ENCODE data around the gene AWAT2.
"Not testable (repeated sequence)": the region's sequence is repeated elsewhere in the genome, so short reads cannot be mapped to it uniquely, and the experiment has no call there.

The AWAT2 gene

GRCh38 chrX:70041993-70042392 is 7.7 kb downstream of the AWAT2 start:
- DNase-seq, result no peak

GRCh38 chrX:70039758-70040157 is 10.0 kb downstream of the AWAT2 start:
- no peak for DNase-seq

DNA sequence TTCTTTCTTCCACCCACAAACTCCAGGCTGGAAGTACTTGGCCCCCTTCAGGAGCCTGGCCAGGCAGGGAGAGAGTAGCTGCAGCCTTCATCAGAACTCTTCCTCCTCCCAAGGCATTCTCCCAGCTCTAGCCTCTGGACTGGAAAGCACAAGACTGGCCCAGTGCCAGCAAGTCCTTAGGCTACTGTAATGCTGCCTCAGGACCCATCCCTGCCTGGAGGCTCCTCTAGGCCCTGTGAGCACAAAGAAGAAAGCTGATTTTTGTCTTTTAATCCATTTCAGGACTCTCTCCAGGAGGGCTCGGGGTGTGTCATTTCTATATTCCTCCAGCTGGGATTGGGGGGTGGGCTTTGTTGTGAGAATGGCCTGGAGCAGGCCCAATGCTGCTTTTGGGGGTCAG is 10.8 kb downstream of the AWAT2 start:
- DNase-seq, result no peak

DNA sequence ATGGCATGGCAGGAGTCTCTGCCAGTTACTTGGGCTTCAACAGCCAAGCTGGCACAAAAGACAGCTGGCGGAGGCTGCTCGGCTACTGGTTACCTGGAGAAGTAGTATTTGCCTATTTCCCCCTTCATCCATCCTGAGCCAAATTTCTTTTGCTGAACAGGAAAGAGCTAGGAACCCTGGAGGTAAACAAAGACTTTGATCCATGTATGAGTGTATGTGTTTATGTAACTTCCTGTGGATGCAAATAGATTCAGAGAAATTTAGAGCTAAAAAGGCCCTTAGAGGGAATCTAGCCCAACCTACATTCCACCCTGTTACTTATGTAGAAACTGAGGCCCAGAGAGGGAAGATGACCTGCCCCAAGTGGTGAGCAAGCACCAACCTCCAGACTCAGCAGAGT is 11.2 kb downstream of the AWAT2 start:
- DNase-seq, result no peak

GRCh38 chrX:70034646-70035045 is 15.1 kb downstream of the AWAT2 start:
- no peak for DNase-seq

DNA sequence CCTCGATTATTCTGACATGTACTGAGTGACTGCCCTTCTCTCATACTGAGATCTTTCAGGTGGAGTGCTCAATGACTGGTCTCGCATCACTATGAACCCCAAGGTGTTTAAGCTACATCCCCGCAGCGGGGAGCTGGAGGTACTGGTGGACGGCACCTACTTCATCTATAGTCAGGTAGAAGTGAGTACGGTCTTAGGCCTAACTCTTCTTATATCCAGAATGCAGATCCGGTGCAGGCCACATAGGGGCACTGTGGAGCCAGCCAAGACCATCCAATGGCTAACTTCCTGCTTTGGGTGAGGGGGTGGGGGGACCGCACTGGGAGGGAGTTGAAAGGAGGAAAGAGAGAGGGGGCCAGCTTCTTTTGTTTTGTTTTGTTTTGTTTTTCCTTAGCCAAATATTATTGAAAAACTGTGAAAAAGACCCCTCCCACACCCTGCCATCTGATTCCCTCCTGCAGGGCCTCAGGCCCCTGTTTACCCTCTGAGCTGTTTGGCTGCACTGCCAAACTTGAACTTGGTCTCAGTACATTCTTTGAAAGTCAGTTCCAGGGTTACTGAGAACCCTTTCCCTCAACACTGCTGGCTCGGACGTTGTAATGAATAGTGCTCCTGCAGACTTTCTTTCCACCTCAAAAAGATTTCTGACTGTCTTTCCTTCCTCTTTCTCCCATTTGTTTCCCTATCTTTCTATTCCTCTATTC is 16.2 kb downstream of the AWAT2 start:
- DNase-seq, result no peak

DNA sequence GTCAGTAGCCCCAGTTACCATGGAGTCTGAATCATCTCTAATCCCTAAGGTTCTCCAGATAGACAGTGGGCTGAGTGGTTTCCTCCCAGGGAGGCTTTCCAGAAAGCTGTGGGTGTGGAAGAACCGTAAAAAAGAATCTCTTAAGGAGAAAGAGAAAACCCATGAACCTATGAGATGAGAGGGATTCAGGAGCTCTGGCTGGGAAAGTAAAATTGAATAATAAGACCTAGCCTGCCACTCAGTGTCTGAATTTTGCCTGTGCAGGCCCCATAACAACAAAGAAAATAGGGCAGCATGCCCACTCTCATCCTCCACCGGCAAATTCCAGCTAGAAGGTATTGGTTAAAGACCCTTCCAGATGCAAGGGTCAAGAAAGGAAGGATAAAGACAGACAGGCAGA is 16.9 kb downstream of the AWAT2 start:
- DNase-seq, result no peak

DNA sequence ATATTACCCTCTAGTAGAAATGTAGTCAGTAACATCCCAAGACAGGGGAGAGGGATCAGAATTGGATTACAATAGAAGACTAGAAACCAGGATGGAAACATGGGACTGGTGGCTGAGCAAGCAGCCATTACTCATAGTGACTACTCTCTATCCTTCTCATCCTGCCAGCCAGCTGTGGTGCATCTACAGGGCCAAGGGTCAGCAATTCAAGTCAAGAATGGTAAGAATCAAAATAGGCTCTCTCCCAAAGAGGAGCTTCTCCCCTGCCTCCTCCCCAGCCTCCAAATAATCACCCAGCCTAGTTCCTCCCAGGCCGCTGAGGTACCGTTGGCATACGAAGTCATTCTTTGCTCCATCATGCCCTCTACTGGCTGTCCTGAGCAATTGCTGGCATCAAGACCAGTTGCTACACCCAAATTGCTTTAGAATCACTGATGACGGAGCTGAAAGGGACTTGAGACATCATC is 19.4 kb downstream of the AWAT2 start:
- peak; percentile 16 for DNase-seq

- peak; percentile 21 for DNase-seq
Measured at GRCh38 chrX:70029863-70030262, 19.9 kb downstream of the AWAT2 start.

GRCh38 chrX:70026851-70027200 is 22.9 kb downstream of the AWAT2 start:
- DNase-seq, result no peak

GRCh38 chrX:70026112-70026850 is 23.5 kb downstream of the AWAT2 start:
- no peak for DNase-seq

- DNase-seq, result no peak
Measured at GRCh38 chrX:70025464-70025863, 24.3 kb downstream of the AWAT2 start.

GRCh38 chrX:70022616-70023015 is 27.1 kb downstream of the AWAT2 start:
- no peak for DNase-seq

DNA sequence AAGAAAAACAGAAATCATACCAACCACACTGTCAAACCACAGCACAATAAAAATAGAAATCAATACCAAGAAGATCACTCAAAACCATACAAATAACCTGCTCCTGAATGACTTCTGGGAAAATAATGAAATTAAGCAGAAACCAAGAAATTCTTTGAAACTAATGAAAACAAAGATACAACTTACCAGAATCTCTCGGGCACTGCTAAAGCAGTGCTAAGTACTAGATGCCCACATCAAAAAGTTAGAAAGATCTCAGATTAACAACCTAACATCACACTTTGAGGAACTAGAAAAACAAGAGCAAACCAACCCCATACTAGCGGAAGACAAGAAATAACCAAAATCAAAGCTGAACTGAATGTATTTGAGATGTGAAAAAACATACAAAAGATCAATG is 33.2 kb downstream of the AWAT2 start:
- DNase-seq, result no peak

- no peak for DNase-seq
Measured at GRCh38 chrX:70013466-70014381, 36.0 kb downstream of the AWAT2 start.

DNA sequence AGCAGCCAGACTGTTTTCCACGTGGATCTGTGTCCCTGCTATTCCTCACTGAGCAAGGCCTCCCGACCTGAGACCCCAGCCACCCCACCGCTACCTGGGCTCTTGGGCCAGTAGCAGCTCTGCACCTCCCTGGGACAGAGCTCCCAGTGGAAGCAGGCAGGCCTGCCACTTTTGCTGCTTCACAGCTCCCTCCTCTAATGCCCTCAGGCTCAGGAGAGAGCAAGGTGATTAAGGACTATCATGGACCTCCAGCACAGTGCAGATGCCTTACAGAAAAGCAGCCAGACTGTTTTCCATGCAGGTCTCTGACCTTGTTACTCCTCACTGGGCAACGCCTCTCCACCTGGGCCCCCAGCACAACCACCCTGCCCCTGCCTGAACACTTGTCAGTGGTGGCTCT is 37.0 kb downstream of the AWAT2 start:
- no peak for DNase-seq

DNA sequence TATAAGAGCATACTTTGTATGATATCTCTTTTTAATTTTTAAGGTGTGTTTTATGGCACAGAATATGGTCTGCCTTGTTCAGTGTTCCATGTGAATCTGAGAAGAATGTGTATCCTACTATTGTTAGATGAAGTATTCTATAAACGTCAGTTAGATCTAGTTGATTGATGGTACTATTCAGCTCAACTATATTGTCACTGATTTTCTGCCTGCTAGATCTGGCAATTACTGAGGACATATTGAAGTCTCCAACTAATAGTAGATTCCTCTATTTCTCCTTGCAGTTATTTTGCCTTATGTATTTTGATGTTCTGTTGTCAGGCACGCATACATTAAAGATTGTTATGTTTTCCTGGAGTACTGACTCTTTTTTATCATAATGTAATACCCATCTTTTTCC is 39.8 kb downstream of the AWAT2 start:
- no peak for DNase-seq

GRCh38 chrX:70009049-70009448 is 40.7 kb downstream of the AWAT2 start:
- no peak for DNase-seq

DNA sequence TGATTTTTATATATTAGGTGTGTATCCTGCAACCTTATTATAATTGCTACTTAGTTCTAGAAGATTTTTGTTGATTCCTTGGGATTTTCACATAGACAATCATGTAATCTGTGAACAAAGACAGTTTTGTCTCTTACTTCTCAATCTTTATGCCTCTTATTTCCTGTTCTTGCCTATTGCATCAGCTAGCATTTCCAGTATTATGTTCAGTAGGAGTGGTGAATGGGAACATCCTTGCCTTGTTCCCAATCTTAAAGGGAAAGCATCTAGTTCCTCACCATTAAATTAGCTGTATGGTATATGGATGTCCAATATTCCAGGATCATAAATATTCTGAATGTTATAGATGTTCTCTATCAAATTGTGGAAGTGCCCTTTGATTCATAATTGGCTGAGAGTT is 41.8 kb downstream of the AWAT2 start:
- no peak for DNase-seq

- no peak for DNase-seq
Measured at GRCh38 chrX:70001708-70002341, 47.9 kb downstream of the AWAT2 start.

- DNase-seq, result no peak
Measured at GRCh38 chrX:70001269-70001668, 48.5 kb downstream of the AWAT2 start.

DNA sequence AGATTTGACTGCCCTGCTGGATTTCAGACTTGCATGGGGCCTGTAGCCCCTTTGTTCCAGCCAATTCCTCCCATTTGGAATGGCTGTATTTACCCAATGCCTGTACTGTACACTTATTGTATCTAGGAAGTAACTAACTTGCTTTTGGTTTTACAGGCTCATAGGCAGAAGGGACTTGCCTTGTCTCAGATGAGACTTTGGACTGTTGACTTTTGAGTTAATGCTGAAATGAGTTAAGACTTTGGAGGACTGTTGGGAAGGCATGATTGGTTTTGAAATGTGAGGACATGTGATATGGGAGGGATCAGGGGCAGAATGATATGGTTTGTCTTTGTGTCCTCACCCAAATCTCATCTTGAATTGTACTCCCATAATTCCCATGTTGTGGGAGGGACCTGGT is 51.4 kb downstream of the AWAT2 start:
- not testable (repeated sequence) for DNase-seq

DNA sequence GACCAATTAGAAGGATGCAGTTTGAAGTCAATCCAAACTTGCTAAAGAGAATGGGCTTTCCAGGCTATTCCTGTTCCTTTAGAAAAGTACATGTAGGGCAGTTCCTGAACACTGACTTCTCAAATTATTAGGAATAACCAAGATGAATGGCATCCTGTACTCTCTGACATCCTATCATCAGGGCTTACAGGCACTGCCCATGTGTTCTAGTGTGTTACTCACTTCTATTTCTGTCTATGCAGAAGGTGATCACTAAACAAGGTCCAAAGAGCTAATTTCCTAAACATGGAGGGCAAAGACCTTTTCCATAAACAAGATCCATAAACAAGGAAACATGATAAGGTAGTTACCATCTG is 53.6 kb downstream of the AWAT2 start:
- no peak for DNase-seq
